Caco-2 (cell line): ENCODE data around the gene SERTAD2. TPM values are rescaled to one million over a fixed set of nuclear protein-coding genes. Genes with fewer than 3 reads are reported as not detected.

Experiments used
- BruUV-seq: library from RNA; stranded (reverse); fragments of 400-500 nt; replicated peaks from 2 replicates; lab custom pipeline; 2021; lab: Mats Ljungman, UMichigan
- CTCF ChIA-PET: fragments of 300-600 bp; sonication (Branson Sonifier 250); formaldehyde crosslinking; loops from one replicate; lab custom pipeline; 2022; ENCODE audit warnings: antibody characterized with exemption; lab: Charles Lee
- POLR2A ChIA-PET: fragments of 300-600 bp; sonication (Branson Sonifier 250); formaldehyde crosslinking; loops from one replicate; lab custom pipeline; 2022; ENCODE audit warnings: antibody characterized with exemption; lab: Charles Lee
- DNase-seq, 2 experiments: peaks; one replicate each; pipeline versions ENCODE4 v3.0.0 to v3.0.0-alpha.2; 2020 to 2022
- H3K27me3 ChIP-seq: replicated peaks from 2 replicates; pipeline ENCODE4 v1.6.0; 2011; ENCODE audit warnings: low read length; ENCODE audit not compliant: control insufficient read depth, insufficient read depth
- H3K36me3 ChIP-seq: 2 replicates; pipeline ENCODE4 v1.5.1; 2011; ENCODE audit warnings: low read length; ENCODE audit not compliant: control insufficient read depth, insufficient read depth
- H3K4me1 ChIP-seq: fragments of 250-450 bp; sonication (Bioruptor Pico); 2 replicates; pipeline ENCODE4 v1.5.1; 2020; ENCODE audit warnings: mild to moderate bottlenecking
- H3K4me3 ChIP-seq: 2 replicates; pipeline ENCODE4 v1.5.1; 2011; ENCODE audit warnings: low read depth, mild to moderate bottlenecking, control low read depth, low read length
- H3K9me3 ChIP-seq: fragments of 250-450 bp; sonication (Bioruptor Pico); 2 replicates; pipeline ENCODE4 v1.5.1; 2020; ENCODE audit warnings: mild to moderate bottlenecking, moderate library complexity
- H3K27ac Mint-ChIP-seq: one replicate; pipeline ENCODE4 v1.8.0; 2022; ENCODE audit warnings: mixed read lengths; ENCODE audit not compliant: unreplicated experiment
- H3K27me3 Mint-ChIP-seq: one replicate; pipeline ENCODE4 v1.8.0; 2022; ENCODE audit warnings: mixed read lengths; ENCODE audit not compliant: insufficient read depth, unreplicated experiment
- H3K36me3 Mint-ChIP-seq: one replicate; pipeline ENCODE4 v1.8.0; 2022; ENCODE audit warnings: mild to moderate bottlenecking, mixed read lengths; ENCODE audit not compliant: insufficient read depth, unreplicated experiment
- H3K4me1 Mint-ChIP-seq: one replicate; pipeline ENCODE4 v1.8.0; 2022; ENCODE audit warnings: low read depth, mixed read lengths; ENCODE audit not compliant: unreplicated experiment
- H3K4me3 Mint-ChIP-seq: one replicate; pipeline ENCODE4 v1.8.0; 2022; ENCODE audit warnings: mild to moderate bottlenecking, moderate library complexity, mixed read lengths; ENCODE audit not compliant: unreplicated experiment
- H3K9me3 Mint-ChIP-seq: one replicate; pipeline ENCODE4 v1.8.0; 2022; ENCODE audit warnings: mixed read lengths; ENCODE audit not compliant: unreplicated experiment
- intact Hi-C: fragments of 100-400 bp; cut with micrococcal nuclease; formaldehyde crosslinking; loops from one replicate; pipeline ENCODE4 v1.10.0; 2022; ENCODE audit not compliant: unreplicated experiment
- total RNA-seq: library from RNA; stranded (reverse); gene quantifications from 2 replicates; pipeline ENCODE4 v1.2.3, GENCODE V29; 2022
- TF ChIP-seq, protein P1 (sequence below), 2 experiments: fragments of 200-600 bp in 1 of 2; IDR thresholded peaks; 1 replicate in 1 of 2; 2 replicates in 1 of 2; pipeline versions ENCODE4 v1.5.1 to v1.8.0; 2011 to 2022; ENCODE audit warnings: antibody characterized with exemption in 1 of 2, control low read depth in 1 of 2, inconsistent platforms in 1 of 2, low read depth in 1 of 2, low read length in 1 of 2, mild to moderate bottlenecking in 1 of 2, moderate library complexity in 1 of 2; ENCODE audit not compliant: insufficient read depth in 1 of 2, severe bottlenecking in 1 of 2, unreplicated experiment in 1 of 2

Gene SERTAD2
- total RNA-seq, 1 experiment from 2014 or later, result 25.8 TPM

GRCh38 chr2:64655018-64655664 is 1.4 kb upstream of the SERTAD2 start:
- TSS peak; percentile 74 for BruUV-seq
- TF ChIP-seq, protein P1, sequence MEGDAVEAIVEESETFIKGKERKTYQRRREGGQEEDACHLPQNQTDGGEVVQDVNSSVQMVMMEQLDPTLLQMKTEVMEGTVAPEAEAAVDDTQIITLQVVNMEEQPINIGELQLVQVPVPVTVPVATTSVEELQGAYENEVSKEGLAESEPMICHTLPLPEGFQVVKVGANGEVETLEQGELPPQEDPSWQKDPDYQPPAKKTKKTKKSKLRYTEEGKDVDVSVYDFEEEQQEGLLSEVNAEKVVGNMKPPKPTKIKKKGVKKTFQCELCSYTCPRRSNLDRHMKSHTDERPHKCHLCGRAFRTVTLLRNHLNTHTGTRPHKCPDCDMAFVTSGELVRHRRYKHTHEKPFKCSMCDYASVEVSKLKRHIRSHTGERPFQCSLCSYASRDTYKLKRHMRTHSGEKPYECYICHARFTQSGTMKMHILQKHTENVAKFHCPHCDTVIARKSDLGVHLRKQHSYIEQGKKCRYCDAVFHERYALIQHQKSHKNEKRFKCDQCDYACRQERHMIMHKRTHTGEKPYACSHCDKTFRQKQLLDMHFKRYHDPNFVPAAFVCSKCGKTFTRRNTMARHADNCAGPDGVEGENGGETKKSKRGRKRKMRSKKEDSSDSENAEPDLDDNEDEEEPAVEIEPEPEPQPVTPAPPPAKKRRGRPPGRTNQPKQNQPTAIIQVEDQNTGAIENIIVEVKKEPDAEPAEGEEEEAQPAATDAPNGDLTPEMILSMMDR (IDR thresholded peaks at IDR 0.05; ENCODE audit: insufficient read depth in 1 of 2, low read depth in 1 of 2, low read length in 1 of 2, severe bottlenecking in 1 of 2, unreplicated experiment in 1 of 2), result peak; percentile 4 to 49
- Mint-ChIP-seq H3K4me3 (peak overlapping the region; percentile 91), H3K9me3 (no peaks in the 10 kb centered on the region), H3K36me3 (peaks cover 20% of the 10 kb centered on the region), H3K27ac (peak overlapping the region; percentile 82), H3K4me1 (peaks cover 30% of the 10 kb centered on the region), H3K27me3 (no peaks in the 10 kb centered on the region)
- intact Hi-C loops, result loop anchor here (2.0 to 10.0 kb wide), 5 partner anchors 44 to 570 kb away; partner anchors contain the start of genes ACTR2 and AFTPH
- H3K4me1 ChIP-seq, result peaks cover 20% of the 10 kb centered on the region
- H3K9me3 ChIP-seq, result no peaks in the 10 kb centered on the region
- ChIA-PET POLR2A (interaction anchor here (0.5 to 4.7 kb wide), 8 partner anchors 10 to 475 kb away, joined by 3 to 98 read pairs (median 8); partner anchors contain the start of gene RAB1A), CTCF (interaction anchor here (0.9 to 3.2 kb wide), 6 partner anchors 9 to 258 kb away, joined by 3 to 31 read pairs (median 6); no protein-coding TSS in a partner anchor)
- peak overlapping the region; percentile 92 for H3K4me3 ChIP-seq
- no peaks in the 10 kb centered on the region for H3K36me3 ChIP-seq
- DNase-seq, result peak in 1 of 2 experiments; percentile 38
- H3K27me3 ChIP-seq, result no peaks in the 10 kb centered on the region

DNA sequence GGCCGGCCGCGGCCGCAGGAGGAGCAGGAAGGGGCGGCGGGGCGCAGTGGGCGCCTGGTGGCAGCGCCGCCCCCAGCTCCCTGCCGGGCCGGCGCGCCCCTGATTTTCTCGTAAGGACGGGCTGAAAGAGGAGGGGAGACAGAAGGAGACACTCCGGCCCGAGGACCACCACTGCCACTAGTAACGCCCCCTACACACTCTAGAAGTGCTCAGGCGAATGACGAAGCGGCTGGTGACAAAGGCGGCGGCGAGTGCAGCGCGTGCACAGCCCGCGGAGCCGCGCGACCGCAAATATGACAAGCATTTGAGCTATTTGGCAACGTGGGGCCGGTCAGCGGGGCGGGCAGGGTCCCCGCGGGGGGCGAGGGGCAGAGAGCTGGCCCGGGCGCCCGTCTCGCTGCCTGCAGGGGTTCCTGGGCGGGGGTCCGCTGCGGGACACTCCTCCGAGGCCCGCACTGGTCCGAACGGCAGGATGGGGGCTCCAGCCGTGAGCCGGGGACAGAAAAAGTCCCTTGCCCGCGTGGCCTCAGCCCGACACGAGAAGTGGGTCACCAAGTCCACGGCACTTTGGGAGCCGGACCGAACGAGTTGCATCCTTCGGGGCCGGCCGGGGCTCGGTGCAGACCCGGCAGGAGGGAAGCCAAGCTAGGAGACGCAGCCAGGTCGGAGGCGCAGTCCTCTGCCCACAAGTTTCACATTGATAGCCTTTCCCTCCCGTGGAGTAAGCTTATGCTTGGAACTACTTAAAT is 524 bp upstream of the SERTAD2 start:
- intact Hi-C loops, result loop anchor here (2.0 to 10.0 kb wide), 5 partner anchors 45 to 571 kb away; partner anchors contain the start of genes ACTR2 and AFTPH
- ChIA-PET CTCF (interaction anchor here (0.7 to 3.2 kb wide), 12 partner anchors 8 to 259 kb away, joined by 3 to 31 read pairs (median 3); no protein-coding TSS in a partner anchor), POLR2A (interaction anchor here (0.6 to 4.7 kb wide), 30 partner anchors 9 to 654 kb away, joined by 3 to 98 read pairs (median 4); partner anchors contain the start of genes ACTR2, AFTPH, CEP68 and RAB1A)
- Histone ChIP-seq H3K9me3 (no peaks in the 10 kb centered on the region), H3K36me3 (no peaks in the 10 kb centered on the region), H3K4me3 (peak overlapping the region; percentile 92), H3K27me3 (no peaks in the 10 kb centered on the region), H3K4me1 (peaks cover 26% of the 10 kb centered on the region)
- TF ChIP-seq, protein P1 (IDR thresholded peaks at IDR 0.05; ENCODE audit: insufficient read depth in 1 of 2, low read depth in 1 of 2, low read length in 1 of 2, severe bottlenecking in 1 of 2, unreplicated experiment in 1 of 2), result no peak
- no TSS peak for BruUV-seq
- peak overlapping the region; percentile 91 for H3K4me3 Mint-ChIP-seq
- H3K4me1 Mint-ChIP-seq, result peaks cover 38% of the 10 kb centered on the region
- DNase-seq, result peak; percentile 89 to 90
- no peaks in the 10 kb centered on the region for H3K9me3 Mint-ChIP-seq
- H3K27me3 Mint-ChIP-seq, result no peaks in the 10 kb centered on the region
- H3K36me3 Mint-ChIP-seq, result peaks cover 20% of the 10 kb centered on the region
- H3K27ac Mint-ChIP-seq, result peak overlapping the region; percentile 82
